Peyer's patch (tissue), 4 donors: ENCODE data around the gene FBRSL1.

Source experiments
- CTCF ChIP-seq, 6 experiments: fragments of 450-650 bp in 4 of 6; fragments of 200-600 bp in 2 of 6; sonication (generic) in 1 of 6; IDR thresholded peaks; one replicate each; pipeline ENCODE4 v1.5.1; 2017 to 2019; ENCODE audit warnings: antibody characterized with exemption in 6 of 6, mild to moderate bottlenecking in 3 of 6, moderate library complexity in 1 of 6
- POLR2A ChIP-seq, 2 donors: fragments of 450-650 bp; IDR thresholded peaks; one replicate each; pipeline ENCODE4 v1.5.1; 2017; ENCODE audit warnings: antibody characterized with exemption in 2 of 2, mild to moderate bottlenecking in 2 of 2, moderate library complexity in 2 of 2

- TF ChIP-seq POLR2A (IDR thresholded peaks at IDR 0.05) (no peak), CTCF (IDR thresholded peaks at IDR 0.05) (no peak)
These were observed 65.7 kb downstream of the FBRSL1 start for GRCh38 chr12:132555686-132556085.
